GM18505 (cell line): ENCODE results near the gene STAU1.
"Not testable (repeated sequence)": the region's sequence is repeated elsewhere in the genome, so short reads cannot be mapped to it uniquely, and the experiment has no call there.

ENCODE experiments used
- ATAC-seq: cut with Tn5 transposase; IDR thresholded peaks from one replicate; pipeline ENCODE4 v1.9.1; 2021; ENCODE audit not compliant: unreplicated experiment
- POLR2A ChIP-seq: IDR thresholded peaks from 4 replicates; pipeline ENCODE4 v1.6.1; 2011; ENCODE audit warnings: borderline replicate concordance; ENCODE audit not compliant: insufficient read depth, insufficient read length; ENCODE audit errors: extremely low read depth

Gene STAU1

DNA sequence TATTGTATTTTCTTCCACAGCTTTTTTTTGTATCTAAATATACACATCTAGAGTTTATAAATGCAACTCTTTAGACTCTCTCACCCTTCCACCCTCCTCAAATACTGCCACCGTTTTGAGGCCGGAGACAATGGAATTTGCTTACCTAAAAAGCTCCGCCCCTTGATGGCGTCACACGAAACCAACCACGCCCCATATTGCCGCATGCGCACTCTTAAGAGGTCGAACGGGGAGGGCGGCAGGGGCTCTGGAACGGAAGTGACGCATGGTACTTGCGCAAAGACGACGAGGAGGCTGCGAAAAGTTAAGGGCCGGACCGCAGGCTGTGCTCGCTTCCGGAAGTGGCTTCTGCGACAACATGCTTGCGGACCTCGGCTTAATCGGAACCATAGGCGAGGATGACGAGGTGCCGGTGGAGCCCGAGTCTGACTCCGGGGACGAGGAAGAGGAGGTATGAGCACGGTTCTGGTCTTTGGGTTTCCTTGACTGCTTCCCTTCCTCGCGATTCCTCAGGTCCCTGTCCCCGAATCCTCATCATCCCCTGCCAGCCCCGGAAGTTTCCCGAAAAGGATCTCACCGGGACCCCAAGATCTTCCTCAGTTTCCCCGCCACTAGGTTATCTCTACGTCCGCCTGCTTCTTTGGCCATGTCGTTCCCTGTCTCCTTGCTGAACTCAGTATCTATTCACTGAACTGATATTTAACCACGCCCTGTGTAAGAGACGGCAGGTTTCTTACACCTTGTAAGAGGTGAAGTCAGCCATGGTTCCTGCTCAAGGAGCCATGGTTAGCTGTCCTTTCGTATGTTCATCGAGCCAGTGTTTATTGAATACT lies 31.2 kb upstream of the STAU1 start, which contains the start of gene DDX27:
Gene DDX27 (plus strand): TSS at position 326 of the 833 bp plus-strand sequence. CDS start 33 bp downstream, at position 359.
- ATAC-seq, result peak; percentile 82
- TF ChIP-seq POLR2A, result peak; percentile 93

GRCh38 chr20:49218739-49219090 lies 30.6 kb upstream of the STAU1 start:
- not testable (repeated sequence) for ATAC-seq

DNA sequence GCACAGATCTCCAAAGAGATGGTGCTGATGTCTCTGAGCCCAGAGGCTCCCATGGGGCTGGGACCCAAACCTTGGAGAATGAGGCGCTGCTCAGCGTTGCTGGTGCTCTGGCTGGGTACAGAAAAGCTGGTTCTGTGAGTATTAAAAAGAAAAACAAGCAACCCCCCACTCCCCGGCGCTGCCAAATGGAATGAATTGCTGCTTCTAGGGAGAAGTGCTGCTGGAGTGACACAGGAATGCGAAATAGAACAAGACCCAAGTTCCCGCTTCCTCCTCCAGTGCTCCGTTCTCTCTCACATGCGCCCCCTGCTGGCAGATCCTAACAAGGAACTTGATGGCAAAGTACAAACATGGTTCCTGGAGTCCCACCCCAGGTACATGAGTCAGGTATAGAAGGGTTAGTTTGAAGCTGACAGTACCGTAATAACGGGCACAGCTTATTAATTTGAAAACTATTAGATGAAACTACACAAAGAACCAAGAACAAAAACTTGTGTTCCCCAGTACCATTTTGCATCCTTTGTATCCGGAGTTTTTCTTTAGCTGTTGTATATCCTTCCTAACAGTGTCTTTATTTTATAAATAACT lies 29.0 kb upstream of the STAU1 start:
- ATAC-seq, result no peak

GRCh38 chr20:49215232-49215631 lies 27.1 kb upstream of the STAU1 start:
- no peak for ATAC-seq

More for the DNA sequence above, 29.0 kb upstream of the STAU1 start:
- TF ChIP-seq POLR2A, result no peak

DNA sequence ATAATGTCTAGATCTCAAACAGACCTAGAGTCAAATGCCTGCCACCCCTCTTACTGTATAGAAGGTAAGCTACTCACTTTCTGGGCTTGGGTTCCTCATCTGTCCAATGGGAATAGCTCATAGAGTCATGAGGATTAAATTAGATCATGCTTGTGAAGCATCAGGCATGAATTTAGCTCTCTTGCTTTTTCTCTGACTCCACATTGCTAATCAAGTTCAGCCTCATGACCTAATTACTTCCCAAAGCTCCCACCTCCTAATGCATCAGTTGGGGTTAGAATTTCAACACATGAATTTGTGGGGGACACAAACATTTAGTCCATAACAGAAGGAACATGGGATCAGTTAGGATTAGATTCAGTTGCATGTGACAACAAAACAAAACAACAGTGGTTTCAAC lies 26.4 kb upstream of the STAU1 start:
- ATAC-seq, result no peak

More at GRCh38 chr20:49215232-49215631, 27.1 kb upstream of the STAU1 start:
- no peak for TF ChIP-seq POLR2A

GRCh38 chr20:49210757-49211110 lies 22.6 kb upstream of the STAU1 start:
- TF ChIP-seq POLR2A, result no peak
- ATAC-seq, result no peak

More for the DNA sequence above, 26.4 kb upstream of the STAU1 start:
- TF ChIP-seq POLR2A, result no peak

DNA sequence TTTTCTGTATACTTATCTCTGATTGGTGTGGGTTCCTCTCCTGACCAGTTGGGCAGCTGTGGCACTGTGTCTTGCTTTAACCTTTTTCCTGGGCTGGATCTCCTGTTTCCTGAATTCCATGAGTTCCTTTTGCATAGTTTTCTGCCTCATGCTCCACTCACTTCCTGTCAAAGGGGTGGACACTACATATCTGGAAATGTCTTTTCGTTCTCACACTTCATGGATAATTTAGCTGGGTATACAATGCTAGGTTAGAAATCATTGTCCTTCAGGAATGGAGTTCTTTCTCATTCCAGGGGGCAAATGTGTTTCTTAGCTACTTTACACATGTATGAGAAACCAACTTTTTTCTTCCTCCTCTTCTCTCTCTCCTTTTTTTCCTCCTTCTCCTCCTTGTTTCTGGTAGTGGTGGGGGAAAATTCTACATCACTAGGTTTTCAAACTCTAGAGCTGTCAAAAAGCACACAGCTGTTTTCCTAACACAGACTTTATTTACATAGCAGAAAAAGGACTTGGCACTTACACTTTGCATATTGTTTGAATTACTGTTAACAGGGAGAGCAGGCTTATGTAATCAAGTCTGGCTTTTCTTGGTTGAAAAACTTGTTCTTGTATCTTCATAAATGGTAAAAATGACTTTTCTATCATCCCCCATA lies 22.1 kb upstream of the STAU1 start:
- ATAC-seq, result no peak
- no peak for TF ChIP-seq POLR2A

- no peak for ATAC-seq
- TF ChIP-seq POLR2A, result no peak
Observed at GRCh38 chr20:49207076-49207475, 18.9 kb upstream of the STAU1 start.

GRCh38 chr20:49203746-49204145 lies 15.6 kb upstream of the STAU1 start:
- no peak for ATAC-seq
- no peak for TF ChIP-seq POLR2A

GRCh38 chr20:49203011-49203410 lies 14.9 kb upstream of the STAU1 start:
- no peak for ATAC-seq
- no peak for TF ChIP-seq POLR2A

- no peak for TF ChIP-seq POLR2A
- ATAC-seq, result no peak
Observed at GRCh38 chr20:49199729-49200293, 11.7 kb upstream of the STAU1 start.

- ATAC-seq, result not testable (repeated sequence)
Observed at GRCh38 chr20:49192944-49193518, 4.9 kb upstream of the STAU1 start.

DNA sequence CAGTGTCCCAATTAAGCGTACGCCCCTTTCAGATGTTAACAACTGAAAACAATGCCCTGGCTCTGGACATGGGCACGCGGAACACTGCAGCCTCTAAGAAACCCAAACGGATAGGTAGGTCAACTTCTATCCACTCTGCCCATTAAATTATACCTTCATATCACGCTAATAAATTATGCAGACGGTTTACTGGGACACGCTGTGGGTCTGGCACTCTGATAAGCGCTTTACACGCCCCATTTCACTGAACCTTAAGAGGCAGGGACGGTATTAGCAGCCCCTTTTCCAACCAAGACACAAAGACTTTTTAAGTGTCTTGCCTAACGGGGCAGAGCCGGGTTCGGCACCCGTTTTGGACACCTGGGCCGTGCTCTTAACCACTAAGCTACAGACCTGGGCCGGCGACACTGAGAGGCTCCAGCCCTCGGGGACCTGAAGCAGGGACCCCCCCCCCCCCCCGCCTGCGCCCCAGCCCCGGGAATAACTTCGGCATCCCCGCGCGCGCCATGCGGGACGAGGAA lies 744 bp downstream of the STAU1 start:
- peak; percentile 1 for ATAC-seq
- no peak for TF ChIP-seq POLR2A

DNA sequence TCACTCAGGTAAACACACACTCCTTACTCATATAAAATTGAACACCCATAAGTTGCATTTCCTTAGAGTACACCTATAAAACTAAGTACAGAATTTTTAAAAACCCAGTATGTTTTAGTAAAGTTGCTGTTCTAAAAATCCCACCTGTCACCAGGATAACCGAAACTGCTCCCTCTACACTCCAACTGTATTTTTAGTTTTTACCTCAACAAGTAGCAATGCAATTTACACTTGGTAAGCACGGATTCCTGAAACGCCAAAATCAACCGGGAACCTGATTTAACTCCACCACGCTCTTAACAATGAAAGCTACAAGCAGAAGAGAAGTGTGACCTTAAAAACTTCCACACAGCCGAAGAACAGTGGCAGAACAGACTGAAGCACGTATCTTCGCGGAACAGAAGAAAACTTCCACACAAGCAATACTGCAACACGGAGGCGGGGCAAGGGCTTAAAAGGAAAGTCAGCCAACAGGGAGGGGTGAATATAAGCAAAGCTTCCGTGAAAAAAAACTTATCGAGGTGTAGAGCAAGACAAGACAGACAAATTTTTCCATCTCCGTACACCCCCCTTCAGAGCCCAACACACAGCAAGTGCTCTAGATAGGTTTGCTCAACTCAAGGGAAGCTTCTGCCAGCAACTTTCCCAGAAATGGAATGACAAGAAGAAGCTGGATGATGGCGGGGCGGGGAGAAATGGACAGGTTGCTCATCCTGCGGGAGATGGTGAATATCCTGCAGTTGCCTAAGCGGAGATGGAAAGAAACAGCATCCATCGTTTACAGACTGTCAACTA lies 1.4 kb downstream of the STAU1 start:
- TF ChIP-seq POLR2A, result no peak
- ATAC-seq, result no peak
